Hepatocyte (in vitro differentiated cells): ENCODE data around the gene CYP24A1. TPM values are rescaled to one million over a fixed set of nuclear protein-coding genes. Genes with fewer than 3 reads are reported as not detected.

Experiments used
- DNase-seq: peaks from one replicate; pipeline ENCODE4 v3.0.0-alpha.2; 2016; ENCODE audit warnings: low spot score
- H2AFZ ChIP-seq: fragments of 200-600 bp; sonication (generic); 2 replicates; pipeline ENCODE4 v1.6.0; 2016; ENCODE audit warnings: antibody characterized with exemption, mild to moderate bottlenecking
- H3K27ac ChIP-seq: fragments of 200-600 bp; sonication (generic); 2 replicates; pipeline ENCODE4 v1.5.1; 2016; ENCODE audit warnings: mild to moderate bottlenecking
- H3K27me3 ChIP-seq: fragments of 200-600 bp; sonication (generic); 2 replicates; pipeline ENCODE4 v1.6.1; 2016
- H3K36me3 ChIP-seq: fragments of 200-600 bp; sonication (generic); replicated peaks from 2 replicates; pipeline ENCODE4 v1.5.1; 2016; ENCODE audit warnings: low read depth; ENCODE audit not compliant: insufficient read depth
- H3K4me1 ChIP-seq: fragments of 200-600 bp; sonication (generic); 2 replicates; pipeline ENCODE4 v1.5.1; 2016; ENCODE audit warnings: mild to moderate bottlenecking, moderate library complexity; ENCODE audit not compliant: insufficient read depth
- H3K4me2 ChIP-seq: fragments of 200-600 bp; sonication (generic); 2 replicates; pipeline ENCODE4 v1.6.0; 2016
- H3K4me3 ChIP-seq: fragments of 200-600 bp; sonication (generic); 2 replicates; pipeline ENCODE4 v1.5.1; 2016; ENCODE audit warnings: mild to moderate bottlenecking
- H3K79me2 ChIP-seq: fragments of 200-600 bp; sonication (generic); 2 replicates; pipeline ENCODE4 v1.6.0; 2017; ENCODE audit warnings: mild to moderate bottlenecking
- H3K9me2 ChIP-seq: fragments of 200-600 bp; sonication (generic); replicated peaks from 2 replicates; pipeline ENCODE4 v1.6.0; 2017; ENCODE audit warnings: mild to moderate bottlenecking; ENCODE audit not compliant: insufficient read depth
- H3K9me3 ChIP-seq: fragments of 200-600 bp; sonication (generic); 2 replicates; pipeline ENCODE4 v1.5.1; 2016; ENCODE audit warnings: low read depth, mild to moderate bottlenecking
- H4K20me1 ChIP-seq: fragments of 200-600 bp; sonication (generic); 2 replicates; pipeline ENCODE4 v1.6.0; 2016; ENCODE audit warnings: mild to moderate bottlenecking; ENCODE audit not compliant: insufficient read depth, poor library complexity, severe bottlenecking
- EZH2 ChIP-seq: fragments of 200-600 bp; sonication (generic); IDR thresholded peaks from 2 replicates; pipeline ENCODE4 v1.6.1; 2016; ENCODE audit warnings: antibody characterized with exemption, mild to moderate bottlenecking, borderline replicate concordance
- EZH2phosphoT487 ChIP-seq: fragments of 200-600 bp; sonication (generic); IDR thresholded peaks from one replicate; pipeline ENCODE4 v1.6.1; 2018; ENCODE audit warnings: antibody characterized with exemption, mild to moderate bottlenecking, low read depth, moderate library complexity; ENCODE audit not compliant: unreplicated experiment, severe bottlenecking
- WGBS: methylation state at CpG from one replicate; pipeline ENCODE4 v1.1.6; 2016; ENCODE audit warnings: low lambda C conversion rate; ENCODE audit errors: missing lambda C conversion rate; 5-methylcytosine and 5-hydroxymethylcytosine counted together
- polyA plus RNA-seq: library from polyadenylated mRNA; unstranded; fragments of >200 nt; fragmentation: Nextera tagmentation; extraction: Ambion mirVana; gene quantifications from 2 replicates; pipeline ENCODE4 v1.2.1, GENCODE V29; 2016
- total RNA-seq: library from RNA; depleted of rRNA; stranded (reverse); fragments of >200 nt; gene quantifications from 2 replicates; pipeline ENCODE4 v1.2.3, GENCODE V29; 2014
- TF ChIP-seq, protein P1 (sequence below): fragments of 200-600 bp; sonication (generic); IDR thresholded peaks from 2 replicates; pipeline ENCODE4 v1.5.1; 2016; ENCODE audit warnings: antibody characterized with exemption, mild to moderate bottlenecking; ENCODE audit not compliant: poor library complexity

CYP24A1 gene
- total and polyA plus RNA-seq, 2 experiments from 2014 or later: 1.5 TPM; not detected in 1

DNA sequence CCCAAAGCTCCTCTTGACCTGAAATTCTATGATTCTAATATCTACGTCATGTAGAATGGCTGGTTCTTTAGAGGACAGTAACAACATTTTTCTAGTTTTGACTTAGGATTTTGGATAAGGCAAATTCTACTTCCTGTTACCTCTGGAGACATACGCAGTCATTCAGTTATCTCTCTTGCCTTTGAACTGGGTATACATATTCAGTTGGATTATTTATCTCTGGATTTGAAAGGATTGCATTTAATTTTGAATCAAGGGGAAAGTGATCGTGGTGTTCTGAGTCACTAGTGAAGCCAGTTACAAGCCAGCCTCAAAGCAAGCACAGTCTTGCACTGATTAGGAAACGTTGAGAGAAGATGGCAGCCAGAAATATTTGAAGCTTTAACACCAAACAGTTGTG, 68.1 kb downstream of the CYP24A1 start:
- Histone ChIP-seq H2AFZ (no peak overlapping the region), H3K4me1 (peaks cover 18% of the 10 kb centered on the region), H3K9me2 (no peaks in the 10 kb centered on the region), H3K36me3 (no peaks in the 10 kb centered on the region), H3K9me3 (no peaks in the 10 kb centered on the region), H4K20me1 (no peaks in the 10 kb centered on the region), H3K27ac (no peak overlapping the region), H3K79me2 (no peaks in the 10 kb centered on the region), H3K4me2 (no peak overlapping the region), H3K4me3 (no peak overlapping the region), H3K27me3 (no peaks in the 10 kb centered on the region)
- TF ChIP-seq EZH2: no peak
- no peak for TF ChIP-seq EZH2phosphoT487
- TF ChIP-seq, protein P1, sequence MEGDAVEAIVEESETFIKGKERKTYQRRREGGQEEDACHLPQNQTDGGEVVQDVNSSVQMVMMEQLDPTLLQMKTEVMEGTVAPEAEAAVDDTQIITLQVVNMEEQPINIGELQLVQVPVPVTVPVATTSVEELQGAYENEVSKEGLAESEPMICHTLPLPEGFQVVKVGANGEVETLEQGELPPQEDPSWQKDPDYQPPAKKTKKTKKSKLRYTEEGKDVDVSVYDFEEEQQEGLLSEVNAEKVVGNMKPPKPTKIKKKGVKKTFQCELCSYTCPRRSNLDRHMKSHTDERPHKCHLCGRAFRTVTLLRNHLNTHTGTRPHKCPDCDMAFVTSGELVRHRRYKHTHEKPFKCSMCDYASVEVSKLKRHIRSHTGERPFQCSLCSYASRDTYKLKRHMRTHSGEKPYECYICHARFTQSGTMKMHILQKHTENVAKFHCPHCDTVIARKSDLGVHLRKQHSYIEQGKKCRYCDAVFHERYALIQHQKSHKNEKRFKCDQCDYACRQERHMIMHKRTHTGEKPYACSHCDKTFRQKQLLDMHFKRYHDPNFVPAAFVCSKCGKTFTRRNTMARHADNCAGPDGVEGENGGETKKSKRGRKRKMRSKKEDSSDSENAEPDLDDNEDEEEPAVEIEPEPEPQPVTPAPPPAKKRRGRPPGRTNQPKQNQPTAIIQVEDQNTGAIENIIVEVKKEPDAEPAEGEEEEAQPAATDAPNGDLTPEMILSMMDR: no peak
- 59% methylated on average over 4 of the region's 4 CpGs for WGBS
- no peak for DNase-seq

DNA sequence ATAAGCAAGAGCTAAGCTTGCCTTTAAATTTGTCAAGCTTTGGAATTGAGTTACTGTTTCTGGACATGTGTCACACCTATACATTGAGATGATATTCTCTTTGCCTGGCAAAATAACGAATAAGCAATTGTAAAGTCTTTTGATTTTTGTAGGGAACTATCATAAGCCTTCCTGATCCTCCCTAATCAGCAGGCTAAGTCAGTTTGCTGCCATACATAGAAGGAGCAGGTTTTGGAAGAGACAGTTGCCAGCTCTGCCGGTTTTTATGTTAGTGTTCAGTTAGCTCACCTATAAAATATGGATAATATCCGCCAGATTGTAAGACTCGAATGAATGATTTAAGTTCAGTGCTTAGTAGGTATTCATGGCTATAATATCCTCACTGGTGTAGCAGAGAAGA, 69.0 kb downstream of the CYP24A1 start:
- no peaks in the 10 kb centered on the region for H3K9me2 ChIP-seq
- H3K27me3 ChIP-seq: no peaks in the 10 kb centered on the region
- no peaks in the 10 kb centered on the region for H3K36me3 ChIP-seq
- TF ChIP-seq, protein P1: no peak
- no peak for TF ChIP-seq EZH2
- no peak for TF ChIP-seq EZH2phosphoT487
- no peak overlapping the region for H3K4me3 ChIP-seq
- peaks cover 10% of the 10 kb centered on the region for H3K4me1 ChIP-seq
- no peaks in the 10 kb centered on the region for H3K79me2 ChIP-seq
- no peaks in the 10 kb centered on the region for H3K9me3 ChIP-seq
- DNase-seq: no peak
- WGBS: 70% methylated on average over 4 of the region's 4 CpGs
- H3K4me2 ChIP-seq: no peak overlapping the region
- no peaks in the 10 kb centered on the region for H4K20me1 ChIP-seq
- H3K27ac ChIP-seq: no peak overlapping the region
- no peak overlapping the region for H2AFZ ChIP-seq

DNA sequence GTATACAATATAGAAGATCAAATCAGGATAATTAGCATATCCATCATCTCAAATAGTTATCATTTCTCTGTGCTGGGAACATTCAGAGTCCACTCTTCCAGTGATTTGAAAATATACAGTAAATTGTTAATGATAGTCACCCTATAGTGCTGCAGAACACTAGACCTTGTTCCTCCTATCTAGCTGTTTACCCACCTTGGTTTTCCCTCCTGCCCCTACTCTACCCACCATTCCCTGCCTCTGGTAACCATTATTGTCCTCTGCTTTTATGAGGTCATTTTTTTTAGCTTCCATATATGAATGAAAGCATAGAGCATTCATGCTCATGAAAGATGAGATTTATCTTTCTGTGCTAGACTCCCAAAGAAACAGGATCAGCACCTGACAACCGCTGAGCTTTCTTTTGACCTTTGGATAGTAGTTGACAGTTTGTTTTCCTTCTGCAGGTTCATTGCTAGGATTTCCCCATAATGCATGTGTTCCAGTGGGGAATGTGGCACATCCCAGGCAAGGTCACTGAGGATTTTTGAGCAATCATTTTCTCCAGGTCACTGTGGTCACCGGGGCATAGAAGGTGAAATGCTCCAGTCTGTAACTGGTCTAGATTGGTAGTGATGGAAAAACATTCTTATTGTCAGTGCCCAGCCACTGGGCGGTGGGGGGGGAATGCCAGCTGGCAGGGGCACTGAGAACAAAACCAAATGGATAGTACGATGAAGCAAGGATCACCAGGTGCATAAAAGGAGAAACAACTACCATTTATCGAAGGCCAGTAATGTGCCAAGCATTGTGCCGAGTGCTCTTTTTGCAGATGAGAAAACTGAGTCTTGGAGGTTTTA, 69.8 kb downstream of the CYP24A1 start:
- Histone ChIP-seq H3K27me3 (no peaks in the 10 kb centered on the region), H3K4me3 (no peak overlapping the region), H3K4me1 (peaks cover 10% of the 10 kb centered on the region), H3K9me3 (no peaks in the 10 kb centered on the region), H3K27ac (peak overlapping the region; percentile 44), H2AFZ (no peak overlapping the region), H3K9me2 (no peaks in the 10 kb centered on the region), H3K36me3 (no peaks in the 10 kb centered on the region), H4K20me1 (no peaks in the 10 kb centered on the region), H3K4me2 (no peak overlapping the region), H3K79me2 (no peaks in the 10 kb centered on the region)
- peak; percentile 41 for DNase-seq
- WGBS: 80% methylated on average over 6 of the region's 6 CpGs
- no peak for TF ChIP-seq EZH2
- TF ChIP-seq EZH2phosphoT487: no peak
- TF ChIP-seq, protein P1: no peak

Other genes with a start within 250 kb of the CYP24A1 start
- 7.4 and 9.8 TPM in 2 replicates for gene BCAS1, start 103.4 kb downstream of the CYP24A1 start, total RNA-seq
- 4.9 and 5.1 TPM in 2 replicates for gene BCAS1, start 103.4 kb downstream of the CYP24A1 start, polyA plus RNA-seq
- 102 and 121 TPM in 2 replicates for gene PFDN4, start 34.1 kb upstream of the CYP24A1 start, total RNA-seq
- 40.0 and 45.2 TPM in 2 replicates for gene PFDN4, start 34.1 kb upstream of the CYP24A1 start, polyA plus RNA-seq